ENCODE measurements around the gene ARHGAP15.

ARHGAP15 gene

GRCh38 chr2:143680885-143681405, 551.7 kb downstream of the ARHGAP15 start:
- DNase-seq: no peak
- in situ Hi-C loops (cut with MboI; ENCODE audit: low pct_unique_long_range_greater_than_20kb, low sequenced_read_pairs): no loop called here

DNA sequence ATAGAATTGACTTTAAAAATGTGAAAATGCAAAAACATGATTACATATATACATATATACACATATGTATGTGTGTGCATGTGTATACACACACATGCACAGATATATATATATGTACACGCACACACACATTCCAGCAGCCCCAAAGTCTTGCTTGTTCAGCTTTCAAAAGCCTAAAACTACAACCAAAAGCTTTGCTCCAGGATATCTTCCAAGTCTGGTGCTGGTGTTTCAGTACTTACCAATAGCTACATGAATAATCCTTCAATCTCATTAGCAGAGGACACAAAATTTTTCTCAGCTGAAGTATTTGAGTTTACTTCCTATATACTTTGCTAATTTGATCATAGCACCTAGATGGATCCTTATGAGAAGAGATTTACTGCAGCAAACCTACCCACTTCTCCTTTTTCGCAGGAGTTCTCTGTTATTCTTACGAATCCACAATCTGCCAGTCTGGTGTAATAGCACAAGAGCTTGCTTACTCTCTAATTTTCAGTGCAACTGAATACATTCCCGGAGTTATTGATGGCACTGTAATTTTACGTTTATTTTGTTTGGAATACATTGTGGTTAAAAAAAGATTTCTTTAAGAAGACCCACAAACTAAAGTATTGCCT, 553.3 kb downstream of the ARHGAP15 start:
- in situ Hi-C loops (cut with MboI; ENCODE audit: low pct_unique_long_range_greater_than_20kb, low sequenced_read_pairs): no loop called here
- DNase-seq: peak; percentile 53

DNA sequence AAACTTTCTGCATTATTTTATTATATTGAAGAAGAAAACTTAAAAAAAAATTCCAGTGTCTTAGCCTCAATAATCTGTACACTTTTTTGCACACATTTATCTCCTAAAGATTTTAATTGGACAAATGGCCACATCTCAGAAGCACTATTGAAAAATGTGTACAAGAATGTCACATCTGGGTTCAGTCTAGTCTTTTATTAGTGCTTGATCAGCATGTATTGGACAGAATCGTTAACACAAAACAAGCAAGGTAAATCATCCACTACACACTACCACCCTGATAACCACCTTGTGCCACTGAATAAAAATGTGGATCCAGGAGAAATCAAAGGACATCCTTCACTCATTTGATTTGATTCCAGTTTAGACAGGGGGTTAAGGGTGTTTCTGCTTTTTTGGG, 554.8 kb downstream of the ARHGAP15 start:
- in situ Hi-C loops (cut with MboI; ENCODE audit: low pct_unique_long_range_greater_than_20kb, low sequenced_read_pairs): no loop called here
- DNase-seq: no peak

GRCh38 chr2:143684551-143685320, 555.5 kb downstream of the ARHGAP15 start:
- in situ Hi-C loops (cut with MboI; ENCODE audit: low pct_unique_long_range_greater_than_20kb, low sequenced_read_pairs): no loop called here
- DNase-seq: no peak

GRCh38 chr2:143685421-143686078, 556.3 kb downstream of the ARHGAP15 start:
- in situ Hi-C loops (cut with MboI; ENCODE audit: low pct_unique_long_range_greater_than_20kb, low sequenced_read_pairs): no loop called here
- DNase-seq: no peak

GRCh38 chr2:143686585-143687164, 557.5 kb downstream of the ARHGAP15 start:
- peak; percentile 62 for DNase-seq
- in situ Hi-C loops (cut with MboI; ENCODE audit: low pct_unique_long_range_greater_than_20kb, low sequenced_read_pairs): no loop called here

DNA sequence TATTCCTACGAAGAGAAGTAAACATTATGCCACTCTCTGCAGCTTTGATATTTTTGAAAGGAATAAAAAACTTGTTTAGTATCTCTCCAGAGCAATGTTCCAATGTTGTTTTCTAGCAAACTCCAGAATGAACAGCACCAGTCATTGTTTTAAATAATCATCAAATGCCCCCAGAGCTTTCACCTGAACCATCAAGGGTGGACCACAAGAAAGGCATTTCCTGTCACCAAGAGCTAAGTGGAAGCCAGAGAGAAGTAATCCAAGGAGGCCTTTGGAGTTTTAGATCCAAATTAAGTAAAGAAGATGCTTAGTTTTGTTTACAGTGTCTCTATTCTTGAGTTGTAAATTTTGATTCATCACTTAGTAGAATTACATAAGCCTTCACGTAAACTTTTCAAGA, 559.0 kb downstream of the ARHGAP15 start:
- in situ Hi-C loops (cut with MboI; ENCODE audit: low pct_unique_long_range_greater_than_20kb, low sequenced_read_pairs): no loop called here
- DNase-seq: no peak

GRCh38 chr2:143688815-143689214, 559.6 kb downstream of the ARHGAP15 start:
- DNase-seq: no peak
- in situ Hi-C loops (cut with MboI; ENCODE audit: low pct_unique_long_range_greater_than_20kb, low sequenced_read_pairs): no loop called here

- in situ Hi-C loops (cut with MboI; ENCODE audit: low pct_unique_long_range_greater_than_20kb, low sequenced_read_pairs): no loop called here
- no peak for DNase-seq
Measured at GRCh38 chr2:143689541-143689940, 560.3 kb downstream of the ARHGAP15 start.

- in situ Hi-C loops (cut with MboI; ENCODE audit: low pct_unique_long_range_greater_than_20kb, low sequenced_read_pairs): no loop called here
- DNase-seq: no peak
Measured at GRCh38 chr2:143690235-143690634, 561.0 kb downstream of the ARHGAP15 start.

DNA sequence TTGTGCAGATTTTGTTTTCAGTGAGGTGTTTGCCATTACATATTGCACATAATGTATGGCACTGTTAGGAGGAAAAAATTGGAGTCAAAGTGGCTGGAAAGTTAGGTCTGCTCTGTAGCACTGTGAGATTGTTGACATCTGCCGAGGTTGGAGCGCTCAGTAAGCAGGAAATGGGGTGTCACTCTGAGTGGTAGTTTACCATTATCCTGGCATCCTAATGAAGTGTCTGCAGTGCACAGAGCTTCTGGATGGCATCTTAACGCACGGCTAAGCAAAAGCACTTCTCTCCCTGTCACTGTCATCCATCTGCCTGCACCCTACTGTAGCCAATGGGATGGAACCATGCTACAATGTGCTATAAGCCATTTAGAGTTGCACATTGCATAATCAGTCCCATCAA, 561.9 kb downstream of the ARHGAP15 start:
- in situ Hi-C loops (cut with MboI; ENCODE audit: low pct_unique_long_range_greater_than_20kb, low sequenced_read_pairs): no loop called here
- DNase-seq: no peak

DNA sequence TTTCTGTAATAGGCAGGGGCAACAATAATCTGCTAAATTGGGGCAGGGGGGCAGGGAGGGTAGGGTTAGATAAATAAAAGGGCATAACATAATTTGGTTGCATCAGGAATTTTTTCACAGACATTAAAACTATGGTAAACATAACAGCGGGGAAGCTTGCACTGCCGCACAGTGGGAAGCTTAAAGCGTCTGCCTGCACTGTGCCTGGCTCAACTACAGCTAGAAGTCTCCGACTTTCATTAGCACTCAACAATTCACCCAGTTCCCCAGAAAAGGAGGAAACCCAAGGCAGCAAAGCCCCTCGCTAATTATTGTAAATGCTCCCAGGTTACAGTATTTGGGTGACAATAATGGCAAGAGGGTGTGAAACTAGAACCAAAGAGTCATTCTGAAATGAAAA, 562.9 kb downstream of the ARHGAP15 start:
- in situ Hi-C loops (cut with MboI; ENCODE audit: low pct_unique_long_range_greater_than_20kb, low sequenced_read_pairs): no loop called here
- DNase-seq: no peak

- in situ Hi-C loops (cut with MboI; ENCODE audit: low pct_unique_long_range_greater_than_20kb, low sequenced_read_pairs): no loop called here
- no peak for DNase-seq
Measured at GRCh38 chr2:143692967-143693366, 563.7 kb downstream of the ARHGAP15 start.

GRCh38 chr2:143694335-143694734, 565.1 kb downstream of the ARHGAP15 start:
- in situ Hi-C loops (cut with MboI; ENCODE audit: low pct_unique_long_range_greater_than_20kb, low sequenced_read_pairs): no loop called here
- no peak for DNase-seq

DNA sequence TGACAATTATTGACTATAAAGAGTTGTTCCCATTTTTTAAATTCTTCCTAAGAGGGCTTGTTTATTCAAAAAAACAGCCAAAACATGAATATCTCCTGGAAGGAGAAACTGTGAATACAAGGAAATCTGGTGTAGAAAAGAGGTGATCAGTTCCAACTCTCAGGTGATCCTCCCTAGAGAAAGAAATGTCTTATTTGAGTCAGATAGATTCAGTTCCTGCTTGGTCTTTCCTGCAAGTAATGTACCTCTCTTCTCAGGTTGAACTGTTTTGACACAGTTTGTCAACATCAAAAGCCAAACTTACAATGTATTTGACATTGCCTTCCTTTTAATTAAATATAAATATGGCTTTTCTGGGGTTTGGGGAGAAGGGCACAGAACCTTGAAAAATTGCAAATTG, 567.4 kb downstream of the ARHGAP15 start:
- no peak for DNase-seq
- in situ Hi-C loops (cut with MboI; ENCODE audit: low pct_unique_long_range_greater_than_20kb, low sequenced_read_pairs): no loop called here

GRCh38 chr2:143697744-143698143, 568.5 kb downstream of the ARHGAP15 start:
- in situ Hi-C loops (cut with MboI; ENCODE audit: low pct_unique_long_range_greater_than_20kb, low sequenced_read_pairs): no loop called here
- no peak for DNase-seq

- in situ Hi-C loops (cut with MboI; ENCODE audit: low pct_unique_long_range_greater_than_20kb, low sequenced_read_pairs): no loop called here
- DNase-seq: no peak
Measured at GRCh38 chr2:143698352-143698751, 569.1 kb downstream of the ARHGAP15 start.

DNA sequence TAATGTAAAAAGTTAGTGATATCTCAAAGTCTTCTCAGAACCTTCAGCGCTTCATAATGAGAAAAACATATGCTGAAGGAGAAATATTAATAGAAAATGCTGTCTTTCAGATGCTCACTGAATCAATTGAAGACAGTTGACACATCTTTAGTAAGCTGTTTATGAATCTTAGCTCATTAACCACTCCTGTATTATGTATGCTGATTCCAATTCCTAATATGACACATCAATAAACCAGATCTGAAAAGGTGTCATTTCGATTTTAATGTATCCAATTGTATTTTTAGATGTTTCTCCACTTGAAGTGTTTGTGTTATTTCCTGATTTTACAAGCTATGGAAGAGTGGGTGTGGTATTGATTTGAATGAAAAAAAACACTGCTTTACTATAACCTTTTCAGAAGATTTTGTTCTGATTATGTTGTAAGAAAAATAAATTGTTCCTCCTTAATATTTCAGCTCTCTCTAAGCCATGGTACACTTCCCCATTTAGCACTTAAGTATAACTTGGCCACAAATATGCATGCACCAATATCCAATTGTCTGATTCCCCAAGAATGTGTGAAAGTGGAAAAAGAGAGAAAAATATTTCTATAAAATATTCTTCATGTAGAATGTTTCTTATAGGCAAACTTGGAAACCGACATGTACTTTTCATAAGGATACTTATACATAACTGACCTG, 569.8 kb downstream of the ARHGAP15 start:
- DNase-seq: no peak
- in situ Hi-C loops (cut with MboI; ENCODE audit: low pct_unique_long_range_greater_than_20kb, low sequenced_read_pairs): no loop called here

DNA sequence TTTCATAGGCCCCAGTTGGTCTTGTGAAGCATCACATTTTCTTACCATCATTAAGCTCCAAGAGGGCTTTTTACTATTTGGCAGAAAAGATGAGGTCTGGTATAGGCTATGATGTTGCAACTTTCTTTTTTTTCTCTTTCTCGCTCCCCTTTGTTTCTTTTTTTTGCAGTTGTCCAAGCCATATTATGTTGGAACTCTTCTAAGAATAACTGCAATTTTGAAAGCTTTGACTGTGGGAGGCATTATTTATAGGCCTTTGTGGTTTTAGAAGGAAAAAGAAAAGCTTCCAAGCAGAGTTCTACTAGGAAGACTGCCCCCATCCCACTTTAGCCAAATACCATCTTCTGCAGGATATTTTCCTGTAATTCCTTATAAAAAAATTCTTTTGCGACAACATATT, 571.6 kb downstream of the ARHGAP15 start:
- peak; percentile 27 for DNase-seq
- in situ Hi-C loops (cut with MboI; ENCODE audit: low pct_unique_long_range_greater_than_20kb, low sequenced_read_pairs): no loop called here

All from KBM-7 (cell line).